Inflammatory macrophage treated with lipopolysaccharide for 1 hour (primary cell): ENCODE results near the gene NFATC3.
A peak's percentile ranks its signal among the peaks of the same experiment; 100 is the strongest.
"Not testable (repeated sequence)": the region's sequence is repeated elsewhere in the genome, so short reads cannot be mapped to it uniquely, and the experiment has no call there.

Experiments
- DNase-seq, 2 donors: peaks; one replicate each; pipeline ENCODE4 v3.0.0-alpha.2; 2020 to 2022

Gene NFATC3

GRCh38 chr16:68120496-68120895 is 35.3 kb downstream of the NFATC3 start:
- DNase-seq, result not testable (repeated sequence)

DNA sequence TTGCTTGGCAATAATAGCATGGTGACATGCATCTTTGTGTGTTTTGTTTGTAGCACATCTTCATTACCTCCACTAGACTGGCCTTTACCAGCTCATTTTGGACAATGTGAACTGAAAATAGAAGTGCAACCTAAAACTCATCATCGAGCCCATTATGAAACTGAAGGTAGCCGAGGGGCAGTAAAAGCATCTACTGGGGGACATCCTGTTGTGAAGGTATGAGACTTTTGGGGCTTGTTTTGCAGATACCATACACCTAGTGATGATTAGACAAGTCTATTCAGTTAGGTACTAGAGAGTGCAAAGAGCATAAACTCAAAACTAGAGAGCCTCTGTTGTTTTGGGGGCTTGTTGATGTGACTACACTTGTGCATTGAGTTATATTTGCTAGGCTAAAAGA is 41.2 kb downstream of the NFATC3 start:
- no peak for DNase-seq

DNA sequence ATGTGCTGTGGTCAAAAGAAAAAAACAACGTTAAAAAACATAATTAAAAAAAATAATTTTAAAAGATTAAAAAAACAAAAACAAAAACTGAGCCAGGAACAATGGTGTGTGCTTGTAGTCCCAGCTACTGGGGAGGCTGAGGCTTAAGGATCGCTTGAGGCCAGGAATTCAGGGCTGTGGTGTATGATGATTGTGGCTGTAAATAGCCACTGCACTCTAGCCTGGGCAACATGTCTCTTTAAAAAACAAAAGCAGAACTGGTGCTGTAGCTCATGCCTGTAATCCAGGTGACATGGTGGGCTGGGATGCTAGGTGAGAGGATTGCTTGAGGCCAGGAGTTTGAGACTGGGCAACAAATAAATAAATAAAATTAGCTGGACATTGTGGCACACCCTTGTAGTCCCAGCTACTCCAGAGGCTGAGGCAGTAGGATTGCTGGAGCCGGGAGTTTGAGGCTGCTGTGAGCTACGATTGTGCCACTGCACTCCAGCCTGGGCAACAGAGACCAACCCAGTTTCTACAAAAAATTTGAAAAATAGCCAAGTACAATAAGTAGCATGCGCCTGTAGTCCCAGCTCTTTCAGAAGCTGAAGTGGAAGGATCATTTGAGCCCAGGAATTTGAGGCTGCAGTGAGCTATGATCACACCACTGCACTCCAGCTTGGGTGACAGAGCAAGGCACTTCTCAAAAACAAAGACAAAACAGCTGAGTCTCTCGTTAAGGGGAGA is 43.6 kb downstream of the NFATC3 start:
- no peak for DNase-seq

- no peak for DNase-seq
These were observed 45.4 kb downstream of the NFATC3 start for GRCh38 chr16:68130520-68130919.

GRCh38 chr16:68131813-68132706 is 46.9 kb downstream of the NFATC3 start:
- peak; percentile 37 to 51 for DNase-seq

DNA sequence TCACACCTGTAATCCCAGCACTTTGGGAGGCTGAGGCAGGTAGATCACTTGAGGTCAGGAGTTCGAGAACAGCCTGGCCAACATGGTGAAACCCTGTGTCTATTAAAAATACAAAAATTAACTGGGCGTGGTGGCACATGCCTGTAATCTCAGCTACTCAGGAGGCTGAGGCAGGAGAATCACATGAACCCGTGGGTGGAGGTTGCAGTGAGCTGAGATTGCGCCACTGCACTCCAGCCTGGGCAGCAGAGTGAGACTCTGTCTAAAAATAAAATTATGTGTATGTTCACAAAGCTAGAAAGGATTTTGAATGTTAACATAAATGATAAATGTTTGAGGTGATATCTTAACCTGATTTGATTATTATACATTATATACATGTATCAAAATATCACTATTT is 47.8 kb downstream of the NFATC3 start:
- peak; percentile 23 to 55 for DNase-seq

DNA sequence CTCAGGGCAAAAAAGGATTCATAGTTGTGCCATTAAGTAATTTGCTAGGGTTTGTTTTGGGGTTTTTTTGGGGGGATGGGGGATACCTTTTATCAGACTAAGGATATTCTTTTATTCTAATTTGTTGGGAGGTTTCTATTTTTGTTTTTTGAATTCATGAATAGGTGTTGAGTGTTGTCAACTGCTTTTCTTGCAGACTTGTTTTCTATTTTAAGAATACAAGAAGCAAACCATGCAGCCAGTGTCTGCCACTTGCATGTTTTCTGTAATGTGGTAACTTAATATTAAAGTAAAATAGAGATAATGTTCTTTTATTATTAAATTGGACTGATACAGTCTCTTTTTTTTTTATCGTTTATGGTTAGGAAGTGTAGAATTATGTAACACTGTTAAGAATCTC is 49.5 kb downstream of the NFATC3 start:
- no peak for DNase-seq

GRCh38 chr16:68136515-68136914 is 51.3 kb downstream of the NFATC3 start:
- no peak for DNase-seq

- no peak for DNase-seq
These were observed 58.8 kb downstream of the NFATC3 start for GRCh38 chr16:68144008-68144407.

DNA sequence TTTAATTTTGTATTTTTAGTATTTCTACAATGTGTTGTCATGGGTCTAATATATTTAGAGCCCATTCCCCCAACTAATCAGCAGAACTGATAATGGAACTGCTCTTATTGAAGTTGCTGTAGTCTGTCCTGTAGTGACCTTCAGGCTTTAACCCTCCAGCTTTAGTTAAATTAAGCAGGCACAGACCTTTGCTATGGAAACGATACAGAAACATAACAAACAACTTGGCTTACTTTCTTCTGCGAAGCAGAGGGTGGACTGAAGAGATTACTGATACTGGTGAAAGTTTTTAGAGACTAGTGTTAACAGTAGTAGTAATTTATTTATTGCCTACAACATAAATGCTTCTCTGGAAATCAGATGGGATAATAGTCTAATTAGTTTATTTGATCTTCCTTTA is 61.4 kb downstream of the NFATC3 start:
- DNase-seq, result no peak

- DNase-seq, result no peak
These were observed 62.3 kb downstream of the NFATC3 start for GRCh38 chr16:68147444-68147843.

DNA sequence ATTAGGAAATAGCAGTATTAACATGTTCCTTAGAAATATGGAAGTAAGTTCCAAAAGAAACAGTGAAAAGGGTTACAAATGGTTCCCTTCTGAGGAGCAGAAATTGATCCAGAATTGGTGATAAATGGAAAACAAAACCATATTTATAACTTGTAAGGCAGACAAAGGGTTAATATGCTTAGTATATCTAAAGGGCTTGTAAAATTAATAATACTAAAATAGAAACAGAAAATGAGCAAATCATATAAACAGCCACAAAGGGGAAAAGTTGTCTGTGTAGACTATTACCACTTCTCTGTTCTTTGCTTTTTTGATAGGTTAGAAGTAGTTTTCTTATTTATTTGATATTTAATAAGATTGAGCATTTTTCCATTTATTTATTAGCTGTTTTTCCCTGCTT is 64.4 kb downstream of the NFATC3 start:
- no peak for DNase-seq

DNA sequence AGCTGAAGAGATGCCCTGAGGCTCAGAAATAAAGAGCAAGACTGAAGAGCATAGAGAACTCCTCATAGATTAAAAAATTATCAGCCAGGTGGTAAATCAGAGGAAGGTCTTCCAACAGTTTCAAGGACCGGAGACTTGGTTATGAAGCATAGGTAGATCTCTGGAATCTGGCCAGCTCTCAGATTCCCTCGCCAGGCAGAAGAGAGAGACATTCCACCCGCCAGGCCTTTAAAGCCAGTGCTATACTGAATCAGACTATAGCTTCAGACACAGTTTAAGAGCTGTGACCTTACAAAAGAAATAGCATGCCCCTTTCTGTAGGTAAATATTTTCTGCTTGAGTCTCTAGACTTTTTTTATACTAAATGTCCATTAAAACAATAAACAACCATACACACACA is 70.3 kb downstream of the NFATC3 start:
- DNase-seq, result no peak

DNA sequence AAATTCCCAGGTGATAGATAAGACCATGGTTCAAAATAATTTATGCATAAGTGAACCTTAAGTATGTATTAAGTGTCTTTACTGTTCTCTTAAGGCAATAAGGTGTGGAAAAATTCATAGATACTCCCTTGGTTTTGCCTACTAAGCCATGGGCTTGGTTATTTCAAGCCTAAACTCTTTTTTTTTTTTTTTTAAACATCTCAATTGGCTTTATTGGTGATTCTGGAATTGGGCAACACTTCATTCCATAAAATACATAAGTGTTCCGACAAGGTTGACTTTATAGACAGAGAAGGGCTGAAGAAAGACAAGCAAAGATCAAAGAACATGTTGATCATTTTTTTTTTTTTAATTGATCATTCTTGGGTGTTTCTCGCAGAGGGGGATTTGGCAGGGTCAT is 77.2 kb downstream of the NFATC3 start:
- DNase-seq, result no peak

DNA sequence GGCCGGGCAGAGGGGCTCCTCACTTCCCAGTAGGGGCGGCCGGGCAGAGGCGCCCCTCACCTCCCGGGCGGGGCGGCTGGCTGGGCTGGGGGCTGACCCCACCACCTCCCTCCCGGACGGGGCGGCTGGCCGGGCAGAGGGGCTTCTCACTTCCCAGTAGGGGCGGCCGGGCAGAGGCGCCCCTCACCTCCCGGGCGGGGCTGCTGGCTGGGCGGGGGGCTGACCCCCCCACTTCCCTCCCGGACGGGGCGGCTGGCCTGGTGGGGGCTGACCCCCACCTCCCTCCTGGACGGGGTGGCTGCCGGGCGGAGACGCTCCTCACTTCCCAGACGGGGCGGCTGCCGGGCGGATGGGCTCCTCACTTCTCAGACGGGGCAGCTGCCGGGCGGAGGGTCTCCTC is 78.1 kb downstream of the NFATC3 start:
- DNase-seq, result not testable (repeated sequence)

DNA sequence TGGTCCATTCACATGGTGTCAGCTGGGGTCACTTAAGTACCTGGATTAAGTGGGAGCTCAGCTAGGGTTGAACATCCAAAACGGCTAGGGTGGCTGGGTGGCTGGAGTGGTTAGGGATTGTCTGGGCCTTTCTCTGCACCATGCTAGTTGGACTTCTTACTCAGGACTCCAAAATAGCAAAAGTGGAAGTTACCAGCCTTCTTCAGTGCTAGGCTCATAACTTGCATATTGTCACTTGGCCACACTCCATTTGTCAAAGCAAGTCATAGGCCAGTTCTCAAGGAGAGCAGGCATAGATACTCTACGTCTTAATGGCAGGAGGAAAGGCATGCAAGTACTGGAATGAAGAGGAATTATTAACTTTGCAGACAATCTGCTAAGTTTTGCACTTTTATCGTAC is 81.1 kb downstream of the NFATC3 start:
- no peak for DNase-seq

DNA sequence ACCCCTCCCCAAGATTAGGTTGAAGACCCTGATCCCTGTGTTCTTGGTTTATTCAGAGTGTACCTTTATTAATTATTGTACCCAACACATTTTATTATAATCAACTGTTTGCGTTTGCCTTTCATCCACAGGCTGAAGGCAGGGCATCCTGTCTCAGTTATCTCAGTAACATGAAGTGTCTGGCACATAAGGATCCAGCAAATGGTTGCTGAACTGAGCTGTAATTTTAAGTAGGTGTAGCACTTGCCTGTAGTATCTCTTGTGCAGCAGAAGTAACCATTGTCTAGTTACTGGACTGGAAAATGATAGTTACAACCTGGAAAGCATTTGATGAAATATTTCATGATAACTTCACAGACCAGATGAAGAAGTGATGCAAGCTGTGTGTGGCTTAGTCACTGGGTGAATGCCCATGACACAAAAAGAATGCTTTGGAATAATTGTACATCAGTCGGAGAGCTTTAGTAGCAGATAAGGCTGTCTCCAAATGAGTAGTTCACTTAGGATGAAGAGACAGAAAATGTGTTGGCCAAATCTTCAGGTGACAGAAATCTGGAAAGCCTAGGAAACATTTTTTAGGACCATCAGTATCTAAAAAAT is 94.1 kb downstream of the NFATC3 start:
- DNase-seq, result no peak

DNA sequence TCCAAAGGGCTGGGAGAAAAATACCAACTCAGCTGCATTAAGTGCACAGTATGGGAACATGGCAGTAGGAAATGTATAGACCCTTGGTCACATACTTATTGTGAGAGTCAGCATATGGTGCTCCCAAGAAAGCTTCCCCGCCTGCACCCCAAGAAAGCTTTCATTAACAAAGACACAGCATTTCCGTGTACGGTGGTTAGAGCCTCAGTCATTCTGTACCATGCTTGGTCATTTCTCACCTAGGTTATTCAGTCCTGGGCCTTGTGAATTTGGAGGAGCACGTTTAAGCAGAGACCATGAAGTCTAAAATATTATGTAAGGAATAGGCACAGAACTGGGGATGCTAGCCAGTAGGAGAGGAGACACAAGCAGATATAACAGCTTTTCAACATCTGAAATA is 94.7 kb downstream of the NFATC3 start:
- DNase-seq, result no peak

DNA sequence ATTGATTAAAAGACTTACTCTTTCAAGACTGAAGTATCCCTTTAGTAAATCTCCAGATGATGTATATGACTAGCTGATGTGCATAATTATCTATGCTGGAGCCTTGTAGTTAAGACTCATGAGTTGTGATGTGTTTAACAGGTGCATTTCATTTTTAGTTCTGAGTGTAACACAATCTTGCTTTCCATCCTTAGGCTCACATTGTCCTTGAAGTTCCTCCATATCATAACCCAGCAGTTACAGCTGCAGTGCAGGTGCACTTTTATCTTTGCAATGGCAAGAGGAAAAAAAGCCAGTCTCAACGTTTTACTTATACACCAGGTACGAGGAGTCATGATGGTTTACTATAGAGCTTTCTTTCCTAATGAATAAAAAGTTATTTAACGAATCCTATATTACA is 97.9 kb downstream of the NFATC3 start:
- DNase-seq, result no peak

GRCh38 chr16:68186877-68187276 is 101.7 kb downstream of the NFATC3 start:
- DNase-seq, result no peak

- no peak for DNase-seq
These were observed 102.3 kb downstream of the NFATC3 start for GRCh38 chr16:68187505-68187904.

GRCh38 chr16:68188170-68188569 is 103.0 kb downstream of the NFATC3 start:
- DNase-seq, result no peak

- peak; percentile 73 to 83 for DNase-seq
These were observed 104.9 kb downstream of the NFATC3 start for GRCh38 chr16:68190081-68190480.
